HG03571 (cell line): ENCODE data around the gene SORCS2.

Experiments used
- ATAC-seq: cut with Tn5 transposase; IDR thresholded peaks from one replicate; pipeline ENCODE4 v1.9.1; 2021; ENCODE audit not compliant: unreplicated experiment

Gene SORCS2

GRCh38 chr4:7348946-7349900, 156.9 kb downstream of the SORCS2 start:
- no peak for ATAC-seq

GRCh38 chr4:7350396-7350795, 158.1 kb downstream of the SORCS2 start:
- no peak for ATAC-seq

GRCh38 chr4:7351014-7351413, 158.7 kb downstream of the SORCS2 start:
- no peak for ATAC-seq

GRCh38 chr4:7352486-7352885, 160.1 kb downstream of the SORCS2 start:
- ATAC-seq = no peak

GRCh38 chr4:7353046-7353790, 160.9 kb downstream of the SORCS2 start:
- ATAC-seq = no peak

- no peak for ATAC-seq
These were observed 161.7 kb downstream of the SORCS2 start for GRCh38 chr4:7353846-7354610.

GRCh38 chr4:7354927-7355326, 162.6 kb downstream of the SORCS2 start:
- no peak for ATAC-seq

- ATAC-seq = no peak
These were observed 163.5 kb downstream of the SORCS2 start for GRCh38 chr4:7355795-7356194.

- ATAC-seq = no peak
These were observed 164.5 kb downstream of the SORCS2 start for GRCh38 chr4:7356667-7357310.

GRCh38 chr4:7357323-7357722, 165.0 kb downstream of the SORCS2 start:
- no peak for ATAC-seq

- ATAC-seq = no peak
These were observed 165.9 kb downstream of the SORCS2 start for GRCh38 chr4:7358100-7358735.

GRCh38 chr4:7359400-7360062, 167.2 kb downstream of the SORCS2 start:
- ATAC-seq = no peak

GRCh38 chr4:7360806-7361205, 168.5 kb downstream of the SORCS2 start:
- no peak for ATAC-seq

- no peak for ATAC-seq
These were observed 169.1 kb downstream of the SORCS2 start for GRCh38 chr4:7361280-7361895.

- ATAC-seq = no peak
These were observed 170.0 kb downstream of the SORCS2 start for GRCh38 chr4:7362341-7362740.

- no peak for ATAC-seq
These were observed 170.6 kb downstream of the SORCS2 start for GRCh38 chr4:7362862-7363430.

- ATAC-seq = no peak
These were observed 172.6 kb downstream of the SORCS2 start for GRCh38 chr4:7364979-7365378.

- ATAC-seq = no peak
These were observed 173.3 kb downstream of the SORCS2 start for GRCh38 chr4:7365462-7366179.
